NT2/D1 (cell line): ENCODE results near the gene LACTB.

ENCODE experiments used
- DNase-seq: peaks from one replicate; pipeline ENCODE4 v3.0.0-alpha.2; 2011; ENCODE audit warnings: low read depth, low spot score
- H3K27me3 ChIP-seq: 2 replicates; pipeline ENCODE4 v1.6.0; 2011; ENCODE audit warnings: mild to moderate bottlenecking; ENCODE audit not compliant: insufficient read length, insufficient read depth
- H3K36me3 ChIP-seq: 2 replicates; pipeline ENCODE4 v1.6.1; 2011; ENCODE audit warnings: mild to moderate bottlenecking, low read length, mixed read lengths; ENCODE audit not compliant: insufficient read depth, insufficient read length
- H3K4me1 ChIP-seq: 2 replicates; pipeline ENCODE4 v1.5.1; 2011; ENCODE audit not compliant: insufficient read depth, insufficient read length
- H3K4me3 ChIP-seq: 2 replicates; pipeline ENCODE4 v1.5.1; 2011; ENCODE audit warnings: low read depth; ENCODE audit not compliant: insufficient read length
- H3K9ac ChIP-seq: 2 replicates; pipeline ENCODE4 v1.6.0; 2011; ENCODE audit warnings: low read depth; ENCODE audit not compliant: insufficient read length
- H3K9me3 ChIP-seq: 2 replicates; pipeline ENCODE4 v1.5.1; 2011; ENCODE audit warnings: mild to moderate bottlenecking, low read length; ENCODE audit not compliant: insufficient read depth
- SUZ12 ChIP-seq: IDR thresholded peaks from 2 replicates; pipeline ENCODE4 v1.6.1; 2011; ENCODE audit not compliant: insufficient read length, insufficient read depth; ENCODE audit errors: extremely low read depth
- YY1 ChIP-seq: IDR thresholded peaks from 2 replicates; pipeline ENCODE4 v1.6.1; 2011; ENCODE audit not compliant: insufficient read length, insufficient read depth
- ZNF274 ChIP-seq: IDR thresholded peaks from 2 replicates; pipeline ENCODE4 v1.6.1; 2011; ENCODE audit warnings: mild to moderate bottlenecking, low read depth, low read length

Gene LACTB

GRCh38 chr15:63151665-63152064, 30.0 kb downstream of the LACTB start:
- TF ChIP-seq YY1 (no peak), SUZ12 (no peak), ZNF274 (no peak)
- no peak for DNase-seq
- Histone ChIP-seq H3K9me3 (no peaks in the 10 kb centered on the region), H3K27me3 (no peaks in the 10 kb centered on the region), H3K36me3 (peaks cover 49% of the 10 kb centered on the region), H3K9ac (no peak overlapping the region), H3K4me1 (no peaks in the 10 kb centered on the region), H3K4me3 (no peak overlapping the region)

- TF ChIP-seq SUZ12 (no peak), ZNF274 (no peak), YY1 (no peak)
- Histone ChIP-seq H3K4me1 (no peaks in the 10 kb centered on the region), H3K9ac (no peak overlapping the region)
Observed at GRCh38 chr15:63155486-63155885, 33.8 kb downstream of the LACTB start.

GRCh38 chr15:63156086-63156710, 34.5 kb downstream of the LACTB start:
- peaks cover 39% of the 10 kb centered on the region for H3K36me3 ChIP-seq
- H3K9me3 ChIP-seq, result no peaks in the 10 kb centered on the region
- no peaks in the 10 kb centered on the region for H3K27me3 ChIP-seq
- H3K4me3 ChIP-seq, result peak overlapping the region; percentile 85
- H3K4me1 ChIP-seq, result no peaks in the 10 kb centered on the region
- DNase-seq, result no peak
- peak overlapping the region; percentile 97 for H3K9ac ChIP-seq
- TF ChIP-seq YY1 (no peak), SUZ12 (no peak), ZNF274 (no peak)

More at GRCh38 chr15:63155486-63155885, 33.8 kb downstream of the LACTB start:
- Histone ChIP-seq H3K4me3 (no peak overlapping the region), H3K27me3 (no peaks in the 10 kb centered on the region), H3K36me3 (peaks cover 39% of the 10 kb centered on the region), H3K9me3 (no peaks in the 10 kb centered on the region)
- no peak for DNase-seq

- TF ChIP-seq SUZ12, result no peak
- TF ChIP-seq YY1, result no peak
- TF ChIP-seq ZNF274, result no peak
- Histone ChIP-seq H3K36me3 (peaks cover 35% of the 10 kb centered on the region), H3K27me3 (no peaks in the 10 kb centered on the region), H3K9me3 (no peaks in the 10 kb centered on the region), H3K4me3 (peak overlapping the region; percentile 85), H3K9ac (peak overlapping the region; percentile 97), H3K4me1 (no peaks in the 10 kb centered on the region)
- no peak for DNase-seq
Observed at GRCh38 chr15:63156755-63157117, 35.1 kb downstream of the LACTB start.

- H3K9ac ChIP-seq, result peak within 1 kb of the TSS; percentile 97
- TF ChIP-seq ZNF274 (no peak), YY1 (no peak), SUZ12 (no peak)
- peak; percentile 94 for DNase-seq
- H3K9me3 ChIP-seq, result no peaks in the 10 kb centered on the region
- no peaks in the 10 kb centered on the region for H3K27me3 ChIP-seq
- peak within 1 kb of the TSS; percentile 85 for H3K4me3 ChIP-seq
- peaks cover 31% of the 10 kb centered on the region for H3K36me3 ChIP-seq
- H3K4me1 ChIP-seq, result no peaks in the 10 kb centered on the region
Observed at GRCh38 chr15:63157118-63157843, 35.6 kb downstream of the LACTB start, which contains the start of gene RPS27L. Gene RPS27L (minus strand): TSS chr15:63157477. CDS start chr15:63157405, 72 bp downstream.

- Histone ChIP-seq H3K36me3 (peaks cover 25% of the 10 kb centered on the region), H3K9ac (peak overlapping the region; percentile 97), H3K9me3 (no peaks in the 10 kb centered on the region), H3K4me3 (peak overlapping the region; percentile 85), H3K27me3 (no peaks in the 10 kb centered on the region), H3K4me1 (no peaks in the 10 kb centered on the region)
- peak; percentile 48 for DNase-seq
- TF ChIP-seq ZNF274 (no peak), SUZ12 (no peak), YY1 (no peak)
Observed at GRCh38 chr15:63157891-63158431, 36.3 kb downstream of the LACTB start.

- Histone ChIP-seq H3K36me3 (peaks cover 5% of the 10 kb centered on the region), H3K27me3 (no peaks in the 10 kb centered on the region), H3K4me1 (no peaks in the 10 kb centered on the region), H3K4me3 (no peak overlapping the region), H3K9me3 (no peaks in the 10 kb centered on the region), H3K9ac (no peak overlapping the region)
- no peak for TF ChIP-seq YY1
- no peak for TF ChIP-seq ZNF274
- no peak for TF ChIP-seq SUZ12
- no peak for DNase-seq
Observed at GRCh38 chr15:63160638-63161037, 39.0 kb downstream of the LACTB start.
